Measurements from ENCODE around the gene NCKAP5.

NCKAP5 gene

DNA sequence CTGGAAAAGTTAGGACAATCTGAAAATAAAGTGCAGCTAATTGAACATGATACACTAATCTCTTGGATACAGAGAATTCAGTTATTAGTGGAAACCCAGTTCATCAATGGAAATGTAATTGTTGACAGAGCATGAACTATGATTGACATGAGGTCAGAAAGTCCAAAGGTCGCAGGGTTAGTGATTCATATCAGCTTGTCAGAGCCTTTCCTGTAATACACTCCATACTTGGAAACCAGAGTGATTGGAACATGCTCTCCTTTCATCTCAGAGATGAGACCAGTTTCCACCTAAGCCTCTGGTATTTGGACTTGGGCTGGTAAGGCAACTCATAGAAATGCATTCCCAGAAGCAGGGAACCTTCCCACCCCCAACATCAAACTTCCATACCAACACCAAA lies 8.5 kb upstream of the NCKAP5 start:
- H3K4me1 ChIP-seq (ENCODE audit: control insufficient read depth in 1 of 2, insufficient read depth in 2 of 2, low read length in 2 of 2): peaks cover 8 to 9% of the 10 kb centered on the region in 2 experiments
- no peak for DNase-seq
- no peak overlapping the region for H3K4ac ChIP-seq (ENCODE audit: low read depth, low read length)
- no peak overlapping the region for H4K12ac ChIP-seq (ENCODE audit: low read depth, low read length)
- H3K4me2 ChIP-seq (ENCODE audit: low read length): no peak overlapping the region
- H3K9me3 ChIP-seq (ENCODE audit: insufficient read depth, low read depth, low read length): peaks cover 3% of the 10 kb centered on the region
- no peaks in the 10 kb centered on the region for H3K79me2 ChIP-seq (ENCODE audit: control insufficient read depth, insufficient read depth, low read length, poor library complexity)
- H3K27me3 ChIP-seq (ENCODE audit: insufficient read depth, low read length): no peaks in the 10 kb centered on the region
- no peak overlapping the region for H2BK120ac ChIP-seq (ENCODE audit: insufficient read depth, low read length, poor library complexity)
- no peak overlapping the region for H2BK5ac ChIP-seq (ENCODE audit: low read depth, low read length, poor library complexity)
- no peak overlapping the region for H3K18ac ChIP-seq (ENCODE audit: low read length)
- no peak overlapping the region for H3K4me3 ChIP-seq (ENCODE audit: low read depth, low read length)
- no peaks in the 10 kb centered on the region for H3K36me3 ChIP-seq (ENCODE audit: control insufficient read depth in 1 of 2, insufficient read depth in 2 of 2, low read length in 2 of 2)
- WGBS (ENCODE audit: extremely low coverage, insufficient coverage, insufficient read length): no CpG with 5 or more reads among the region's 1 CpG
- H3K27ac ChIP-seq (ENCODE audit: low read depth, low read length): no peak overlapping the region
- H2AK5ac ChIP-seq (ENCODE audit: low read length): no peak overlapping the region
- no peak overlapping the region for H4K91ac ChIP-seq (ENCODE audit: low read depth, low read length)
- no peak overlapping the region for H2BK12ac ChIP-seq (ENCODE audit: low read length)
- no peak overlapping the region for H3K14ac ChIP-seq (ENCODE audit: low read length)
- no peak overlapping the region for H4K8ac ChIP-seq (ENCODE audit: low read depth, low read length)
- no peak overlapping the region for H2AFZ ChIP-seq (ENCODE audit: insufficient read depth, low read length, poor library complexity)
- no peak overlapping the region for H3K9ac ChIP-seq (ENCODE audit: low read length)
- H3K79me1 ChIP-seq (ENCODE audit: low read length): no peaks in the 10 kb centered on the region
- no peak overlapping the region for H3K23ac ChIP-seq (ENCODE audit: low read length)

- Histone ChIP-seq H3K9me3 (ENCODE audit: insufficient read depth, low read depth, low read length) (peaks cover 3% of the 10 kb centered on the region), H4K12ac (ENCODE audit: low read depth, low read length) (no peak overlapping the region), H3K4me3 (ENCODE audit: low read depth, low read length) (no peak overlapping the region), H3K18ac (ENCODE audit: low read length) (no peak overlapping the region), H3K4me1 (ENCODE audit: control insufficient read depth in 1 of 2, insufficient read depth in 2 of 2, low read length in 2 of 2) (peaks cover 9 to 10% of the 10 kb centered on the region in 2 experiments), H3K27ac (ENCODE audit: low read depth, low read length) (no peak overlapping the region), H2BK120ac (ENCODE audit: insufficient read depth, low read length, poor library complexity) (no peak overlapping the region), H4K8ac (ENCODE audit: low read depth, low read length) (no peak overlapping the region), H3K36me3 (ENCODE audit: control insufficient read depth in 1 of 2, insufficient read depth in 2 of 2, low read length in 2 of 2) (no peaks in the 10 kb centered on the region), H3K9ac (ENCODE audit: low read length) (no peak overlapping the region), H3K23ac (ENCODE audit: low read length) (no peak overlapping the region), H2AFZ (ENCODE audit: insufficient read depth, low read length, poor library complexity) (no peak overlapping the region), H3K14ac (ENCODE audit: low read length) (no peak overlapping the region), H3K4me2 (ENCODE audit: low read length) (no peak overlapping the region), H2BK5ac (ENCODE audit: low read depth, low read length, poor library complexity) (no peak overlapping the region), H3K79me1 (ENCODE audit: low read length) (no peaks in the 10 kb centered on the region), H3K79me2 (ENCODE audit: control insufficient read depth, insufficient read depth, low read length, poor library complexity) (no peaks in the 10 kb centered on the region), H3K4ac (ENCODE audit: low read depth, low read length) (no peak overlapping the region), H4K91ac (ENCODE audit: low read depth, low read length) (no peak overlapping the region), H3K27me3 (ENCODE audit: insufficient read depth, low read length) (no peaks in the 10 kb centered on the region), H2AK5ac (ENCODE audit: low read length) (no peak overlapping the region), H2BK12ac (ENCODE audit: low read length) (no peak overlapping the region)
- no CpG with 5 or more reads among the region's 1 CpG for WGBS (ENCODE audit: extremely low coverage, insufficient coverage, insufficient read length)
- DNase-seq: no peak
Measured at GRCh38 chr2:133574620-133575019, 6.4 kb upstream of the NCKAP5 start.

DNA sequence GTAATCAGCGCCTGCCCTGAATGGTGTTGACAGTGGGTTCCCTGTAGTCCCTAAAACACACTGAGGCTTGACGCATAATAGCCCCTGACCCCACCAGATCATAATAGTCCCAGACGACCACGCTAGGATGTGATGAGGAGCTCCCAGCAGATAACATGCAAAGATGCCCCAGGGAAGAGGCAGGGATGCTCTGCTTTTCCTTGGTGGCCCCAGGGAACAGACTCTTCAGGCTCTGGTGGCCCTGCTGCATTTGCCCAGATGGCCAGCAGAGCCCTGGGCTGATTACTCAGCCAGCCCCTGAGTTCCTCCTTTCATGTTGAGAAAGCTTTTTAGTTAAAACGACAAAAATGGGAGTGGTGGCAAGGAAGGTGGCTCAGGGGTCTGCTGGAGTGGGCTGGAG lies 5.9 kb upstream of the NCKAP5 start:
- Histone ChIP-seq H2BK12ac (ENCODE audit: low read length) (no peak overlapping the region), H2AFZ (ENCODE audit: insufficient read depth, low read length, poor library complexity) (no peak overlapping the region), H3K4me1 (ENCODE audit: control insufficient read depth in 1 of 2, insufficient read depth in 2 of 2, low read length in 2 of 2) (peaks cover 9 to 10% of the 10 kb centered on the region in 2 experiments), H3K27me3 (ENCODE audit: insufficient read depth, low read length) (no peaks in the 10 kb centered on the region), H3K4me3 (ENCODE audit: low read depth, low read length) (no peak overlapping the region), H3K79me2 (ENCODE audit: control insufficient read depth, insufficient read depth, low read length, poor library complexity) (no peaks in the 10 kb centered on the region), H3K9me3 (ENCODE audit: insufficient read depth, low read depth, low read length) (peaks cover 3% of the 10 kb centered on the region), H3K14ac (ENCODE audit: low read length) (no peak overlapping the region), H3K23ac (ENCODE audit: low read length) (no peak overlapping the region), H4K12ac (ENCODE audit: low read depth, low read length) (no peak overlapping the region), H3K79me1 (ENCODE audit: low read length) (no peaks in the 10 kb centered on the region), H3K9ac (ENCODE audit: low read length) (no peak overlapping the region), H3K36me3 (ENCODE audit: control insufficient read depth in 1 of 2, insufficient read depth in 2 of 2, low read length in 2 of 2) (no peaks in the 10 kb centered on the region), H4K91ac (ENCODE audit: low read depth, low read length) (no peak overlapping the region), H2BK120ac (ENCODE audit: insufficient read depth, low read length, poor library complexity) (no peak overlapping the region), H4K8ac (ENCODE audit: low read depth, low read length) (no peak overlapping the region), H3K18ac (ENCODE audit: low read length) (no peak overlapping the region), H2AK5ac (ENCODE audit: low read length) (no peak overlapping the region), H3K4me2 (ENCODE audit: low read length) (no peak overlapping the region), H2BK5ac (ENCODE audit: low read depth, low read length, poor library complexity) (no peak overlapping the region), H3K4ac (ENCODE audit: low read depth, low read length) (no peak overlapping the region), H3K27ac (ENCODE audit: low read depth, low read length) (no peak overlapping the region)
- no peak for DNase-seq
- WGBS (ENCODE audit: extremely low coverage, insufficient coverage, insufficient read length): no CpG with 5 or more reads among the region's 5 CpGs

DNA sequence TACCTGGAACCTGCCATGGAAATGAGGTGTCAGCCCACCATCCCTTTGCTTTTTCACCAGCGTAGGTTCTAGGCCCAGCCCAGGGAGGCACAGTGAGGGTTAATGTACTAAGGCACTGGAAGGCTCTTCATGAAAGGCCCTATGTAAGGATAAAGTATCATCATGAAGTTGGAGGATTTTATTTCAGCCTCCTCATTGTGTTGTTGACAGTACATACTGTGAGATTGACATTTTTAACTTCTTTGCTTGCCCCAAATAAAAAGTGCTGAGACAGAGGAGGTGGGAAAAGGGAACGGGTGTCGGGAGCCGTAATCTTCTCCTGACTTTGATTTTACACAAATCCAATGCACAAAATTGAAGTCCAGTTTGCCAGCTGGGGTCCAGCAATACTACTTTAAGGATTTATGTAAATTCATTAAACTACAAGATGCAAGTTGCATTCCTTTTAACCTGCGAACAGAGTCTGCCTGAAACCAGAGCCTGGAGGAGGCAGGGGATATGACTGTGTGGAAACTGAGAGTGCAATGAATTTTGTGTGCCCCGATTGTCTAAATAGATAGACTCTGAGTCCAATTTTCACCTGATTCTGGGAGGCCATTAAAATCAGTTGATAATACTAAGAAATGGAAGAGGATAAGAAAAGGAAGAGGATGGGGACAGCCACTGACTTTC lies 5.4 kb upstream of the NCKAP5 start:
- Histone ChIP-seq H2BK120ac (ENCODE audit: insufficient read depth, low read length, poor library complexity) (no peak overlapping the region), H2AK5ac (ENCODE audit: low read length) (no peak overlapping the region), H4K12ac (ENCODE audit: low read depth, low read length) (no peak overlapping the region), H3K27ac (ENCODE audit: low read depth, low read length) (no peak overlapping the region), H2BK5ac (ENCODE audit: low read depth, low read length, poor library complexity) (no peak overlapping the region), H4K8ac (ENCODE audit: low read depth, low read length) (no peak overlapping the region), H2BK12ac (ENCODE audit: low read length) (no peak overlapping the region), H3K4me2 (ENCODE audit: low read length) (no peak overlapping the region), H3K4me3 (ENCODE audit: low read depth, low read length) (no peak overlapping the region), H3K36me3 (ENCODE audit: control insufficient read depth in 1 of 2, insufficient read depth in 2 of 2, low read length in 2 of 2) (no peaks in the 10 kb centered on the region), H4K91ac (ENCODE audit: low read depth, low read length) (no peak overlapping the region), H3K4ac (ENCODE audit: low read depth, low read length) (no peak overlapping the region), H3K23ac (ENCODE audit: low read length) (no peak overlapping the region), H3K27me3 (ENCODE audit: insufficient read depth, low read length) (no peaks in the 10 kb centered on the region), H3K18ac (ENCODE audit: low read length) (no peak overlapping the region), H3K79me1 (ENCODE audit: low read length) (no peaks in the 10 kb centered on the region), H2AFZ (ENCODE audit: insufficient read depth, low read length, poor library complexity) (no peak overlapping the region), H3K4me1 (ENCODE audit: control insufficient read depth in 1 of 2, insufficient read depth in 2 of 2, low read length in 2 of 2) (peaks cover 9 to 10% of the 10 kb centered on the region in 2 experiments), H3K9ac (ENCODE audit: low read length) (no peak overlapping the region), H3K14ac (ENCODE audit: low read length) (no peak overlapping the region), H3K9me3 (ENCODE audit: insufficient read depth, low read depth, low read length) (peaks cover 3% of the 10 kb centered on the region), H3K79me2 (ENCODE audit: control insufficient read depth, insufficient read depth, low read length, poor library complexity) (no peaks in the 10 kb centered on the region)
- WGBS (ENCODE audit: extremely low coverage, insufficient coverage, insufficient read length): no CpG with 5 or more reads among the region's 6 CpGs
- DNase-seq: no peak
